Prostate gland (tissue), 2 donors: ENCODE measurements around the gene CRYZ.

Experiments
- CTCF ChIP-seq, 4 experiments: fragments of 200-600 bp in 2 of 4; fragments of 450-650 bp in 2 of 4; sonication (generic) in 2 of 4; IDR thresholded peaks; 1 replicate in 3 of 4; 2 replicates in 1 of 4; pipeline ENCODE4 v1.5.1; 2016 to 2019; ENCODE audit warnings: antibody characterized with exemption in 4 of 4, mild to moderate bottlenecking in 2 of 4, moderate library complexity in 2 of 4
- POLR2A ChIP-seq: fragments of 450-650 bp; IDR thresholded peaks from one replicate; pipeline ENCODE4 v1.6.1; 2016; ENCODE audit warnings: antibody characterized with exemption, mild to moderate bottlenecking

GRCh38 chr1:74697832-74698231, 35.0 kb downstream of the CRYZ start:
- no peak for TF ChIP-seq CTCF (IDR thresholded peaks at IDR 0.05)
- no peak for TF ChIP-seq POLR2A
